K562 (cell line): ENCODE measurements around the gene SNAPC3. TPM values are rescaled to one million over a fixed set of nuclear protein-coding genes. Genes with fewer than 3 reads are reported as not detected.

Experiments used
- CC2D1A ChIP-seq: fragments of 450-650 bp; IDR thresholded peaks from 2 replicates; pipeline ENCODE4 v1.6.1; 2017; ENCODE audit warnings: mild to moderate bottlenecking
- CGGBP1 ChIP-seq: fragments of 250-450 bp; sonication (Bioruptor Pico); IDR thresholded peaks from 2 replicates; pipeline ENCODE4 v1.9.0; 2021; ENCODE audit warnings: mild to moderate bottlenecking
- ELF2 ChIP-seq: fragments of 250-450 bp; sonication (Bioruptor Pico); IDR thresholded peaks from 2 replicates; pipeline ENCODE4 v1.5.0; 2021; ENCODE audit warnings: mild to moderate bottlenecking
- STAT5B ChIP-seq: fragments of 250-450 bp; sonication (Bioruptor Pico); IDR thresholded peaks from 2 replicates; pipeline ENCODE4 v1.8.0; 2021; ENCODE audit warnings: mild to moderate bottlenecking, inconsistent platforms
- VEZF1 ChIP-seq: fragments of 200-800 bp; sonication (Bioruptor generic); IDR thresholded peaks from 2 replicates; pipeline ENCODE4 v1.6.1; 2017; ENCODE audit warnings: missing genetic modification characterization, missing compliant biosample characterization
- YY1 ChIP-seq, 3 experiments: IDR thresholded peaks; 2 replicates each; pipeline ENCODE4 v1.6.1; 2011; ENCODE audit warnings: low read length in 2 of 3, mild to moderate bottlenecking in 2 of 3, moderate library complexity in 2 of 3, borderline replicate concordance in 1 of 3, control low read depth in 1 of 3, low read depth in 1 of 3; ENCODE audit not compliant: insufficient read depth in 3 of 3, insufficient replicate concordance in 2 of 3, control insufficient read depth in 1 of 3, insufficient read length in 1 of 3; ENCODE audit errors: extremely low read depth in 1 of 3
- ZBTB2 ChIP-seq: fragments of 450-650 bp; IDR thresholded peaks from 2 replicates; pipeline ENCODE4 v1.6.1; 2016; ENCODE audit warnings: antibody characterized with exemption
- ZEB2 ChIP-seq: fragments of 450-650 bp; IDR thresholded peaks from 2 replicates; pipeline ENCODE4 v1.6.1; 2016
- ZKSCAN3 ChIP-seq: fragments of 250-450 bp; sonication (Bioruptor Pico); IDR thresholded peaks from 2 replicates; pipeline ENCODE4 v1.4.0; 2020
- ZNF146 ChIP-seq: IDR thresholded peaks from one replicate; pipeline ENCODE4 v1.6.1; 2018; ENCODE audit warnings: missing compliant biosample characterization; ENCODE audit not compliant: unreplicated experiment
- ZNF431 ChIP-seq: sonication (generic); formaldehyde crosslinking; IDR thresholded peaks from 2 replicates; pipeline ENCODE4 v1.8.0; 2022; ENCODE audit warnings: mild to moderate bottlenecking, missing genetic modification reagents
- ZNF696 ChIP-seq: fragments of 250-450 bp; sonication (Bioruptor Pico); conservative IDR thresholded peaks from 2 replicates; pipeline ENCODE4 v1.4.0; 2020; ENCODE audit warnings: mild to moderate bottlenecking, moderate library complexity
- polyA plus RNA-seq, 8 experiments: library from polyadenylated mRNA; depleted of rRNA in 4 of 8; stranded (reverse) in 5 of 8; unstranded in 3 of 8; fragments of >200 nt; fragmentation: Nextera tagmentation in 2 of 8; fragmentation: Illumina TruSeq in 1 of 8; extraction: Ambion mirVana in 2 of 8; extraction: Trizol in 1 of 8; gene quantifications; 2 replicates each; pipeline versions ENCODE4 v1.2.1 to v1.2.3, GENCODE V29; 2011 to 2014; ENCODE audit warnings: inconsistent platforms in 1 of 8, missing spikeins in 1 of 8
- total RNA-seq, 7 experiments: library from RNA; depleted of rRNA in 6 of 7; stranded (reverse); fragments of >200 nt in 6 of 7; fragmentation: Illumina TruSeq in 2 of 7; extraction: Trizol in 2 of 7; gene quantifications; 2 replicates each; pipeline versions ENCODE4 v1.2.1 to v1.2.3, GENCODE V29; 2011 to 2021; ENCODE audit warnings: low replicate concordance in 1 of 7
- TF ChIP-seq, protein P1 (sequence below): fragments of 150-350 bp; IDR thresholded peaks from 2 replicates; pipeline ENCODE4 v1.6.1; 2014; ENCODE audit warnings: low read depth, mild to moderate bottlenecking, low read length, borderline replicate concordance
- TF ChIP-seq, protein P2 (sequence below): sonication (generic); formaldehyde crosslinking; IDR thresholded peaks from 2 replicates; pipeline ENCODE4 v1.8.0; 2022; ENCODE audit warnings: mild to moderate bottlenecking, missing genetic modification reagents
- TF ChIP-seq, protein P3 (sequence below): sonication (generic); formaldehyde crosslinking; IDR thresholded peaks from 2 replicates; pipeline ENCODE4 v1.8.0; 2023; ENCODE audit warnings: mild to moderate bottlenecking, missing genetic modification reagents

The SNAPC3 gene
- total and polyA plus RNA-seq, 9 of the 15 experiments (the other 6 are each of a cell fraction or from before 2014, with no cell fraction given) = 2.3 to 38.9 (median 19.8) TPM

DNA sequence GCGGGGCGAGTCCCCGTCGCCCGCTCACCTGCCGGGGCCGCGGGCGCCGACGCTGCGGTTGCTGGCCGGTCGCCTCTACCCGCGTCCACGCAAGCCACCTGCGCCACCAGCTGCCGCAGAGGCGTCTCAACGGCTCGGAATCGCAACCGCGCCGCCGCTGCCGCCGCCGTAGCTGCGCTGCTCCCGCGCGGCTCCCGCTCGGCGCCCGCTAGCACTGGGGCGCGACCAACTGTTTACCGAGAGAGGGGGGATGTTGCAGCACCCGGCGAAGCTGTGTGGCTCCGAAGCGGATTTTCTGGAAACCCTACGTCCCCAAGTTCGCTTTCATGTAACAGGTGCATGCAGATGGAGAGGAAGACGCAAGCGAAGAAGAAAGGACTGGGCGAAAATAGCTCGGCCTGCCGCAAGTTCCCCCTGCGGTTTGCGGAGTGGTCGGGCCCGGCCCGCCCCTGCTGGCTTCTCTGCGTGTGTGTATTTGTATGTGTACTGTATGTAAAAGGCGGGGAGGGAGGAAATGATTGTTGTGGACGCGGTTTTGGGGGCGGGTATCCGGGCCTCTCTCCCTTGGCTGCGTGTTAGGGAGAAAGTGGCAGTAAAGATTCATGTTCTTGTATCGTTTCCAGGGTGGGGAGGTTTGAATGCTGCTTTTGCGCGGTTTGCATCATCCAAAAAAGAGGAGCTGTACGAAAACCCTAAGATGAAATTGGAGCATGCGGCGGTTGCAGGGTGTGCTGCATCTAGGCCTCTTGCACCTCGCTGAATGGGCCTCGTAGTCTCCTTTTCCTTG lies 88.3 kb downstream of the SNAPC3 start, which contains the start of gene PSIP1 (continued):
- TF ChIP-seq, protein P1, sequence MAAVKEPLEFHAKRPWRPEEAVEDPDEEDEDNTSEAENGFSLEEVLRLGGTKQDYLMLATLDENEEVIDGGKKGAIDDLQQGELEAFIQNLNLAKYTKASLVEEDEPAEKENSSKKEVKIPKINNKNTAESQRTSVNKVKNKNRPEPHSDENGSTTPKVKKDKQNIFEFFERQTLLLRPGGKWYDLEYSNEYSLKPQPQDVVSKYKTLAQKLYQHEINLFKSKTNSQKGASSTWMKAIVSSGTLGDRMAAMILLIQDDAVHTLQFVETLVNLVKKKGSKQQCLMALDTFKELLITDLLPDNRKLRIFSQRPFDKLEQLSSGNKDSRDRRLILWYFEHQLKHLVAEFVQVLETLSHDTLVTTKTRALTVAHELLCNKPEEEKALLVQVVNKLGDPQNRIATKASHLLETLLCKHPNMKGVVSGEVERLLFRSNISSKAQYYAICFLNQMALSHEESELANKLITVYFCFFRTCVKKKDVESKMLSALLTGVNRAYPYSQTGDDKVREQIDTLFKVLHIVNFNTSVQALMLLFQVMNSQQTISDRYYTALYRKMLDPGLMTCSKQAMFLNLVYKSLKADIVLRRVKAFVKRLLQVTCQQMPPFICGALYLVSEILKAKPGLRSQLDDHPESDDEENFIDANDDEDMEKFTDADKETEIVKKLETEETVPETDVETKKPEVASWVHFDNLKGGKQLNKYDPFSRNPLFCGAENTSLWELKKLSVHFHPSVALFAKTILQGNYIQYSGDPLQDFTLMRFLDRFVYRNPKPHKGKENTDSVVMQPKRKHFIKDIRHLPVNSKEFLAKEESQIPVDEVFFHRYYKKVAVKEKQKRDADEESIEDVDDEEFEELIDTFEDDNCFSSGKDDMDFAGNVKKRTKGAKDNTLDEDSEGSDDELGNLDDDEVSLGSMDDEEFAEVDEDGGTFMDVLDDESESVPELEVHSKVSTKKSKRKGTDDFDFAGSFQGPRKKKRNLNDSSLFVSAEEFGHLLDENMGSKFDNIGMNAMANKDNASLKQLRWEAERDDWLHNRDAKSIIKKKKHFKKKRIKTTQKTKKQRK = no peak
- TF ChIP-seq ZKSCAN3 (CRISPR knock-in tag) (no peak), ZNF146 (CRISPR knock-in tag) (no peak), STAT5B (no peak), ZNF431 (no peak), CC2D1A (no peak), CGGBP1 (CRISPR knock-in tag) (no peak), ELF2 (CRISPR knock-in tag) (no peak), ZBTB2 (no peak), VEZF1 (CRISPR knock-in tag) (peak; percentile 72), ZEB2 (no peak), YY1 (IDR thresholded peaks at IDR 0.05; ENCODE audit: borderline replicate concordance in 1 of 3, control insufficient read depth in 1 of 3, extremely low read depth in 1 of 3, insufficient read depth in 3 of 3, insufficient read length in 1 of 3, insufficient replicate concordance in 2 of 3, low read depth in 1 of 3, low read length in 2 of 3) (peak in 1 of 3 experiments; percentile 30), ZNF696 (no peak)
- TF ChIP-seq, protein P2, sequence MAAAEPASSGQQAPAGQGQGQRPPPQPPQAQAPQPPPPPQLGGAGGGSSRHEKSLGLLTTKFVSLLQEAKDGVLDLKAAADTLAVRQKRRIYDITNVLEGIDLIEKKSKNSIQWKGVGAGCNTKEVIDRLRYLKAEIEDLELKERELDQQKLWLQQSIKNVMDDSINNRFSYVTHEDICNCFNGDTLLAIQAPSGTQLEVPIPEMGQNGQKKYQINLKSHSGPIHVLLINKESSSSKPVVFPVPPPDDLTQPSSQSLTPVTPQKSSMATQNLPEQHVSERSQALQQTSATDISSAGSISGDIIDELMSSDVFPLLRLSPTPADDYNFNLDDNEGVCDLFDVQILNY (CRISPR knock-in tag) = no peak
- TF ChIP-seq, protein P3, sequence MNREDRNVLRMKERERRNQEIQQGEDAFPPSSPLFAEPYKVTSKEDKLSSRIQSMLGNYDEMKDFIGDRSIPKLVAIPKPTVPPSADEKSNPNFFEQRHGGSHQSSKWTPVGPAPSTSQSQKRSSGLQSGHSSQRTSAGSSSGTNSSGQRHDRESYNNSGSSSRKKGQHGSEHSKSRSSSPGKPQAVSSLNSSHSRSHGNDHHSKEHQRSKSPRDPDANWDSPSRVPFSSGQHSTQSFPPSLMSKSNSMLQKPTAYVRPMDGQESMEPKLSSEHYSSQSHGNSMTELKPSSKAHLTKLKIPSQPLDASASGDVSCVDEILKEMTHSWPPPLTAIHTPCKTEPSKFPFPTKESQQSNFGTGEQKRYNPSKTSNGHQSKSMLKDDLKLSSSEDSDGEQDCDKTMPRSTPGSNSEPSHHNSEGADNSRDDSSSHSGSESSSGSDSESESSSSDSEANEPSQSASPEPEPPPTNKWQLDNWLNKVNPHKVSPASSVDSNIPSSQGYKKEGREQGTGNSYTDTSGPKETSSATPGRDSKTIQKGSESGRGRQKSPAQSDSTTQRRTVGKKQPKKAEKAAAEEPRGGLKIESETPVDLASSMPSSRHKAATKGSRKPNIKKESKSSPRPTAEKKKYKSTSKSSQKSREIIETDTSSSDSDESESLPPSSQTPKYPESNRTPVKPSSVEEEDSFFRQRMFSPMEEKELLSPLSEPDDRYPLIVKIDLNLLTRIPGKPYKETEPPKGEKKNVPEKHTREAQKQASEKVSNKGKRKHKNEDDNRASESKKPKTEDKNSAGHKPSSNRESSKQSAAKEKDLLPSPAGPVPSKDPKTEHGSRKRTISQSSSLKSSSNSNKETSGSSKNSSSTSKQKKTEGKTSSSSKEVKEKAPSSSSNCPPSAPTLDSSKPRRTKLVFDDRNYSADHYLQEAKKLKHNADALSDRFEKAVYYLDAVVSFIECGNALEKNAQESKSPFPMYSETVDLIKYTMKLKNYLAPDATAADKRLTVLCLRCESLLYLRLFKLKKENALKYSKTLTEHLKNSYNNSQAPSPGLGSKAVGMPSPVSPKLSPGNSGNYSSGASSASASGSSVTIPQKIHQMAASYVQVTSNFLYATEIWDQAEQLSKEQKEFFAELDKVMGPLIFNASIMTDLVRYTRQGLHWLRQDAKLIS = peak; percentile 78; the same call in 1 of the 2 replicates
